ENCODE data around the gene MTERF2.
"Not testable (repeated sequence)": the region's sequence is repeated elsewhere in the genome, so short reads cannot be mapped to it uniquely, and the experiment has no call there.

MTERF2 gene, protein sequence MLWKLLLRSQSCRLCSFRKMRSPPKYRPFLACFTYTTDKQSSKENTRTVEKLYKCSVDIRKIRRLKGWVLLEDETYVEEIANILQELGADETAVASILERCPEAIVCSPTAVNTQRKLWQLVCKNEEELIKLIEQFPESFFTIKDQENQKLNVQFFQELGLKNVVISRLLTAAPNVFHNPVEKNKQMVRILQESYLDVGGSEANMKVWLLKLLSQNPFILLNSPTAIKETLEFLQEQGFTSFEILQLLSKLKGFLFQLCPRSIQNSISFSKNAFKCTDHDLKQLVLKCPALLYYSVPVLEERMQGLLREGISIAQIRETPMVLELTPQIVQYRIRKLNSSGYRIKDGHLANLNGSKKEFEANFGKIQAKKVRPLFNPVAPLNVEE

DNA sequence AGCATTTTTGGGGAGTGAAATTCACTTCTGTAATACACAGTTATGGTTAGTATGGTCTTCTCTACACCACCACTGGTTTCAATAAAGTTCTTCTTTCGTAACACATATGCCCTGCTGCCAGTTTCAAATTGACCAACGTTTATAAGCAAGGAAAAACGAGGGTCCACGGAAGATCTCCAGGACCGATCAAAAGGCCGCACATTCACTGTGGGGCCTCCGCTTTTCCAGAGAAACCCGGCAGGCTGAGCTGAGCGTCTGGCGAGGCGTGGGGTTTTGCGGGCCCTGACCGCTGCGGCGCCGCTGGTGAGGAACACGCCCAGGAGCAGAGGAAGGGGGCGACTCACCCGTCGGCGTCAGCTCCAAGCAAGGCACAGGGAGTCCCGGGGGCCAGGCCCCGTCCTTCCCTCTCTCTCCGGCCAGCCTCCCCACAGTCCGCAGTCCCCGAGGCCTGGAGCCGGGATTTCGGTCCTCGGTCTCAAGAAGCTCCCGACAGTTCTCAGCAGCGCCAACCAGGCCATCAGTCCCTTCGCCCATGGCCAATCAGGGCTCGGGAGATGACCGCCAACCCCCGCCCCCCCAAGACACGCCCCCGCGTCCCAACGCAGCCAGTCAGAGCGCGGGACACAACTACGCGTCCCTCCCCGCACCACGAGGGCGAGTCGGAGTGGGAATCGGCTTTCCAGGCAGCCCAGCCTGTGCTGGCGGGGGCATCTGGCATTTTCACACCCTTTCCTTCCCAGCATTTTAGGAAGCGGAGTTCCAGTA, at the start of gene MTERF2:
TSS of gene MTERF2 (minus strand) at position 522 of the 765 bp plus-strand sequence. CDS start 8,432 bp downstream, outside the sequence.
- peak; percentile 97 for DNase-seq (ENCODE audit: low read depth)

DNA sequence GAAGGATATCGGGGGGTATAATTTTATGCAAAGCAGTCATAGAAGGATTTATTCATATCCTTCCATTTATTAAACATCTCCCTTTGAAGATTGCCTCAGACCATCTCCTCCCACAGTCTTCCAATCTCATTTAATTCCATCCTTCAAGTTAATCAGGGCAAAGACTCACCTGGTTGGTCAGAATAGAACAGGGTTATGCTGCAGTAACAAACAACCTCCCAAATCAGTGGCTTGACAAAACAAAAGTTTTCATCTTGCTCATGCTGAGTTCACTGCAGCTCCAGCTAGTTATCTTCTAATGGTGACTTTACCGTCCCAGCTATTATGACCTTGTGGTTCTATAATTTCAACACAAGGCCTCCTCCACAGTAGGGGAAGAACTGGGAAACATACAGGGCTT, 48.8 kb upstream of the MTERF2 start:
- no peak for DNase-seq (ENCODE audit: low read depth)

DNA sequence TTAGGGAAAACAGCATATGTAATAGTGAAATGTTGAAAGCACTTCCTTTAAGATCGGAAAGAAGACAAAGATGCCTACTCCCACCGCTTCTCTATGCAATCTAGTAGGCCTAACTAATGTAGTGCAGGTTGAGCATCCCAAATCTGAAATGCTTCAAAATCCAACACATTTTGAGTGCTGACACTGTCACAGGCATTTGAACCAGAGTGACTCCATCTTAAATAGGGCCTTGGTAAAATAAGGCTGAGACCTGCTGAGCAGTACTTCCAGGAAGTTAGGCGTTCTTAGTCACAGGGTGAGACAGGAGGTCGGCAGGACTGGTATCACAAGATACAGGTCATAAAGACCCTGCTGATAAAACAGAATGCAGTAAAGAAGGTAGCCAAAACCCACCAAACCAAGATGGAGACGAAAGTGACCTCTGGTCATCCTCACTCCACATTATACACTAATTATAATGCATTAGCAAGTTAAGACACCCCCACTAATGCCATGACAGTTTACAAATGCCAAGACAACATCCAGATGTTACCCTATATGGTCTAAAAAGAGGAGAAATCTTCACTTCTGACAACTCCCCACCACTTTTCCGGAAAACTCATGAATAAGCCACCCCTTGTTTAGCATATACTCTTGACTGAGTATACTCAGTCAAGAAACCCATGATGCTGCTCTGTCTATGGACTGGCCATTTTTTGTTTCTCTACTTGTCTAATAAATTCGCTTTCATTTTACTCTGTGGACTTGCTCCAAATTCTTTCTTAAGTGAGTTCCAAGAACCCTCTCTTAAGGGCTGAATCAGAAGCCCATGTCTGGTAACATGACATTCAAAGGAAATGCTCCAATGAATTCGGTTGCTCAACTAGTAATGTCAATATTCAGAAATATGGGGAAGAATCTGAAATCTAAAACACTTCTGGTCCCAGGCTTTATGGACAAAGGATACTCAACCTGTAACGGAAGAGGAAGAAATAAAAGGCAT, 47.1 kb upstream of the MTERF2 start:
- peak; percentile 9 for DNase-seq (ENCODE audit: low read depth)

DNA sequence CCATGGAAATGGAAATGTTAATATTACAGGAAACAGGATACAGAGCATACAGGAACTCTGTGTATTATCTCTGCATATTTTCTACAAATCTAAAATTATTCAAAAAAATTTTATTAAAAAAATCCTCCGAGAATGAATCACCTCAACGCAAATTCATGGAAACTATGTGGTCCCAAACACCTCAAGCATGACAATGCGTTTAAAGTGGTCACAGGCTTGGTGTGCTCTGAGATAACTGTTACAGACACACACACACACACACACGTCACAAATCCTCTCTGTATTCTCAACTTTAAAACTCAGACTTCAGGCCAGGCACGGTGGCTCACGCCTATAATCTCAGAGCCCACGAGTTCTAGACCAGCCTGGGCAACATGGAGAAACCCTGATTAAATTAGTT, 45.3 kb upstream of the MTERF2 start:
- no peak for DNase-seq (ENCODE audit: low read depth)

DNA sequence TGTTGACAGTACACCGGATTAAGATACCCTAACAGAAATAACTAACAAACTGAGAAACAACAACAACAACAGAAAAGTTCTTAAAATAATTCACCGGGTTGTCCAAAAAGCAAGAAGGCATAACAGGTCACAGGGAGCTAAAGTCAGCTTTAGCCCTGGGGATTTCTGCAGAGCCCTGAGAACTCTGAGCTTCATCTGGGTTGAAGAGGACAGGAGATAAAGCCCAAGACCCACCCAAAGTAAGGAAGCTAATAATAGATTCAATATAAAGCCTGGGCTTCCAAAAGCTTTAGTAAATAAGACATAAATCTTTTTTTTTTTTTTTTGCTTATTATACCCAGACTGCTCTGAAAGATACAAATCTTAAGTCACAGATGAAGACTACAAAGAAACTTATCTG, 44.1 kb upstream of the MTERF2 start:
- DNase-seq (ENCODE audit: low read depth), result no peak

DNA sequence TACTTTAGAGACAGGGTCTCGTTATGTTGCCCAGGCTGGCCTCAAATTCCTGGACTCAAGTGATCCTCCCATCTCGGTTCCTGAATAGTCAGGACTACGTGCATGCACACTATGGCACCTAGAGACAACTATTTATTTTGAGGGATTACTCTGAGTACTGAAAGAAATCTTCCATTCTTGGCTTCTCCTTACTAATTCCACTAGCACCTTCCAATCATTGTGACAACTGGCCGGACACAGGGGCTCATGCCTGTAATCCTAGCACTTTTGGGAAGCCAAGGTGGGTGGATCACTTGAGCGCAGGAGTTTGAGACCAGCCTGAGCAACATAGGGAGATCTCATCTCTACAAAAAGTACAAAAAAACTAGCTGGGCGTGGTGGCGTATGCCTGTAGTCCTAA, 42.1 kb upstream of the MTERF2 start:
- no peak for DNase-seq (ENCODE audit: low read depth)

DNA sequence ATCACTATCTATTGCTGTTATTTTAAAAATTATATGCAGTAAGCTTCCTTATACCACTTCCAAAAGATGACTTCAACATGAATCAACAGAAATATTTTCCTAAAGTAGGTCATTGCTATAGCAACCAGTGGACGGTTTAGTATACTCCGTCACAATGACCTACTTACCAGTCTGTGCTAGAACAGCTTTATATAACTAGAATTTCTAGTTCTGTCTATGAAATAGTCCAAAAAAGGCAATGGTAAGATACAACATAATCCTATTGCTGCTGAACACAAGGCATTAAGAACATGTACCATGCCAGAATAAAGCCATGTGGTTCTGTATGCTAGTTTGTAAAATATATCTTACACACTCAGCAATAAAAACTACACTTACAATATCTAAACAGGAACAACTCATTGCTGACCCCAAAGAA, 40.7 kb upstream of the MTERF2 start:
- peak; percentile 92 for DNase-seq (ENCODE audit: low read depth)

DNA sequence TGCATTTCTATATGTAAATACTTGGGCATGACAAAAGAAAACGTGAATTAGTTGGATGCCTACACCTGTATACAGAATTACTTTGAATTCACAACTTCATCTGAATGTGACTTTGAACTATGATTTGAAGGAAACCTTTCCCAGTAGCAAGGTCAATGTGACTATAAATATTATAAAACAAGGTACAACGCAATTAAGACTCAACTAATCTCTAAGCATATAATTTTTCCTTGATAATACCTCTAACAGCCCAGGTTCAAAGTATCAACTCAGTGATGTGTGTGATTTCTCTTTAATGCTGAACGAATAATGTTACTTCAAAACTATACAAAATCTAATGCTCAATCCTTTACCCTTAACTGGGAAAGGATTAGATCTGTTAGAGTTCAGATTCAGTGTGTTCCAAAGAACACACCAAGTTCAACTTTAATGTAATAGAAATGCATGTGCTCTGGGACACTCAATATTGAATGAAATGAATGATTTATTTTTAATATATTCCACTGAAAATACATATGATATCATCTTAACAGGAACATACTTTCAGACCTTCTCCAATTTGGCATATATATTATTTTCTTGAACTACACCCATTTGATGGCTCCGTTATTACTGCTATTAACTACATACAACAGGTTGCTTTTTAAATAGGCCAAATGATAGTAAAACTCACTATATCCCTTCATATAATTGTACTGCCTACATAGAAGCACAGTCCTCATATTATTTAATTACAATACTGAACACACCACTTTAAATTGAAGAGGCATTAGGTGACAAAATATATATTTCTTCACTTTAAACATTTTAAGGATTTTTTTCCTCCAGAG, 40.1 kb upstream of the MTERF2 start:
- DNase-seq (ENCODE audit: low read depth), result no peak

DNA sequence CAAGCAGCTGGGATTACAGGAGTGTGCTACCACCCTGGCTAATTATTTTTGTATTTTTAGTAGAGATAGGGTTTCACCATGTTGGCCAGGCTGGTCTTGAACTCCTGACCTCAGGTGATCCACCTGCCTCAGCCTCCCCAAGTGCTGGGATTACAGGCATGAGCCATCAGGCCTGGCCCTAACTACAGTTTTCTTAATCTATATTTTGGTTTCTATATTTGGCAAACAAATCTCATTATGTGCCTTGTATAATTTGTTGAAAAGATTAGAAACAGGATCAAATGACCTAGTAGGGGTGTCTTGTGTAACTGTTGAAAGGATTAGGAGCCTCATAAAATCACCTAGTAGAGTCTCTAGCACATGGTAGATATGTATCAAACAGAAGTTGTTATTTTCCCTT, 39.4 kb upstream of the MTERF2 start:
- DNase-seq (ENCODE audit: low read depth), result not testable (repeated sequence)

DNA sequence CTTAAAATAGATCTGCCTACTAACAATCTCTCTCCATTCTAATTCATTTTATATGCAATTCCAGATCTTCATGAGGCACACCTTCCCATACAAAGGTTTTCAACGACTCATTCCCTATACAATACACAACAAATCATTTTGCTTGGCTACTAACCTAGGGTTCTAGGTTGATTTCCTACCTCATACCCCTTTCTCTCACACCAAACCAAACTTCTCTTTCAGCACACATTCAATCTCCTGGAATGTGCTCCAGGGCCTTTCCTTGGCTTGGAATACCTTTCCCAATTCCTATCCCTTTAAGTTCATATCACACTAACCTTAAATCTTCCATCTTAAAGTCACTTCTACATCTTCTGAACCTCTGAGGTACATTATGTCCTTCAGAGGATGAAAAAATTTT, 38.7 kb upstream of the MTERF2 start:
- DNase-seq (ENCODE audit: low read depth), result no peak

DNA sequence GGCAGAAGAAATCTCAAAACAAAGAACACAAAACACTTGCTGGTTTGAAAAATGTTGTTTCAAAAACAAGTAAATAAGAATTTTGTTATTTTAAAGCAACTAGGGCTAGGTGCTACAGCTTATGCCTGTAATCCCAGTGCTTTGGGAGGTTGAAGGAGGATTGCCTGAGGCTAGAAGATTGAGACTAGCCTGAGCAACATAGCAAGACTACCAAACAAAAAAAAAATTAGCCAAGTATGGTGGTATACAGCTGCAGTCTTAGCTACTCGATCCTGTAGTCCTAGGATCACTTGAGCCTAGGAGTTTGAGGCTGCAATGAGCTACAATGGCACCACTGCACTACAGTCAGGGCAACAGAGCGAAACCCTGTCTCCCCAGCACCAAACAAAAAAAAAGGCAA, 32.6 kb upstream of the MTERF2 start:
- no peak for DNase-seq (ENCODE audit: low read depth)

DNA sequence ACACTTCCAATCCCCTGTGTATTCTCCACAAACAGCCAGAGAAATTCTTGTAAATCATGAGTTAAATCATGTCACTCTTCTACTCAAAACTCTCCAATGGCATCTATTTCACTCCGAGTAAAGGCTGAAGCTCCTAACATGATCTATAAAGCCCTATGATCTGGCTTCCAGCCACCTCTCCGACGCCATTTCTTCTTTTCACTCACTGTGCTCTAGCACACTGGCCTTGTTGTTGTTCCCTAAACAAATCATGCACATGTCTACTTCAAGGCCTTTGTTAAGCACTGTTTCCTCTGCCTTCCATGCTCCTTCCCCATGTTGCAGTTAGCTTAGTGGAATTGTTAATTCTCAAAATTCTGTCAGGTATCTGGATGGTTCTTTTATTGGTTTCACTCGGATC, 30.1 kb upstream of the MTERF2 start:
- no peak for DNase-seq (ENCODE audit: low read depth)

DNA sequence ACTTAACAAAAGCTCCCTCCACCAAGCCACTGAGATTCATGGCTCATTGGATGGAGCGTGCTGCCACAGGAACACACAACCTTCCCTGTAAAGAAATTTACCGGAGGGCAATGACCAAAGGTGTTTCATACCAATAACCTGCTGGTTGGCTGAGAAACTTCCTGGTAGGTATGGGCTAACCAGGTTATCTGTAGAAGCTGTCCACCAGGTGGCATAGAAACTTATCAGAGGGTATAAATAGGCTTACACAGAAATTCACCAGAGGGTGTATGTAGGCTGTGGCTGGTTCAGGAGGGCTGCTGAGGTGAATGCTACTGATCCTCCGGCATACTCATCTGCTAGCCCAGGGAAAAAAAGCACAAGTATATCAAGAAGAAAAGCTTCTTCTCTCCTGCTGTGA, 27.1 kb upstream of the MTERF2 start:
- no peak for DNase-seq (ENCODE audit: low read depth)

DNA sequence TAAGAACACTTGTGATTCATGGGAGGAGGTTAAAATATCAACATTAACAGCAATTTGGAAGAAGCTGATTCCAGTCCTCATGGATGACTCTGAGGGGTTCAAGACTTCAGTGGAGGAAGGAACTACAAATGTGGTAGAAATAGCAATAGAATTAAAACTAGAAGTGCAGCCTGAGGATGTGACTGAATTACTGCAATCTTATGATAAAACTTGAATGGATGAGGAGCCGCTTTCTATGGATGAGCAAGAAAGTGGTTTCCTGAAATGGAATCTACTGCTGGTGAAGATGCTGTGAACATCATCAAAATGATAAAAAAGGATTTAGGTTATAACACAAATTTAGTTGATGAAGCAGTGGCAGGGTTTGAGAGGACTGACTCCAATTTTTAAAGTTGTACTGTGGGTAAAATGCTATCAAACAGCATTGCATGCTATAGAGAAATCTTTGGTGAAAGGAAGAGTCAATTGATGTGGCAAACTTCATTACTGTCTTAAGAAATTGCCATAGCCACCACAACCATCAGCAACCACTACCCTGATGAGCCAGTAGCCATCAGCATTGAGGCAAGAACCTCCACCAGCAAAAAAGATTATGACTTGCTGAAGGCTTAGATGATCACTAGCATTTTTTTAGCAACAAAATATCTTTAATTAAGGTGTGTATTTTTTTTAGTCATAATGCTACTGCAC, 25.9 kb upstream of the MTERF2 start:
- DNase-seq (ENCODE audit: low read depth), result no peak

DNA sequence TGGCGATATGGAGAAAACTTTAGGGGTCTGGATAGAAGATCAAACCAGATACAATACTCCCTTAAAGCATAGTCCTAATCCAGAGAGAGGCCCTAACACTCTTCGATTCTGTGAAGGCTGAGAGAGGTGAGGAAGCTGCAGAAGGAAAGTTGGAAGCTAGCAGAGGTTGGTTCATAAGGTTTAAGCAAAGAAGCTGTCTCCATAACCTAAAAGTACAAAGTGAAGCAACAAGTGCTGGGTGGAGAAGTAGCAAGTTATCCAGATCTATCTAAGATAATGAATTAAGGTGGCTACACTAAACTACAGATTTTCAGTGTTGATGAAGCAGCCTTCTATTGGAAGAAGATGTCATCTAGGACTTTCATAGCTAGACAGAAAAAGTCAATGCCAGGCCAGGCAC, 24.6 kb upstream of the MTERF2 start:
- no peak for DNase-seq (ENCODE audit: low read depth)

DNA sequence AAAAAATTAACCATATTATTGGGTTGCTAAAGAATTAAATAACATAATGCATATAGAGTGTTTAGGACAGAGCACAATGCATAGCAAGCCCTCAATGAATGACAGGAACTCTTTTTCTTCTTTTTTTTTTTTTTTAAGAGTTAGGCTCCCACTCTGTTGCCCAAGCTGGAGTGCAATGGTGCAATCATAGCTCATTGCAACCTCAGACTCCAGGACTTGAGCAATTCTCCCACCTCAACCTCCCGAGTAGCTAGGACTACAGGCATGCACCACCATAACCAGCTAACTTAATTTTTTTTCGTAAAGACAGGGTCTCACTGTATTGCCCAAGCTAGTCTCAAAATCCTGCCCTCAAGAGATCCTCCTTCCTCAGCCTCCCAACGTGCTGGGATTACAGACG, 20.5 kb upstream of the MTERF2 start:
- no peak for DNase-seq (ENCODE audit: low read depth)

DNA sequence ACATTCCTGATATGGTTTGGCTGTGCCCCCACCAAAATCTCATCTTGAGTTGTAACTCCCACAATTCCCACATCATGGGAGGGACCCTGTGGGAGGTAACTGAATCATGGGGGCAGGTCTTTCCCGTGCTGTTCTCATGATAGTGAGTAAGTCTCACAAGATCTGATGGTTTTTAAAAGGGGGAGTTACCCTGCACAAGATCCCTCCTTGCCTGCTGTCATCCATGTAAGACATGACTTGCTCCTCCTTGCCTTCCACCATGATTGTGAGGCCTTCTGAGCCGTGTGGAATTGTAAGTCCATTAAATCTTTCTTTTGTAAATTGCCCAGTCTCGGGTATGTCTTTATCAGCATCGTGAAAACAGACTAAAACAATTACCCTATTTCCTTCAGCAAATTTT, 15.7 kb upstream of the MTERF2 start:
- not testable (repeated sequence) for DNase-seq (ENCODE audit: low read depth)

DNA sequence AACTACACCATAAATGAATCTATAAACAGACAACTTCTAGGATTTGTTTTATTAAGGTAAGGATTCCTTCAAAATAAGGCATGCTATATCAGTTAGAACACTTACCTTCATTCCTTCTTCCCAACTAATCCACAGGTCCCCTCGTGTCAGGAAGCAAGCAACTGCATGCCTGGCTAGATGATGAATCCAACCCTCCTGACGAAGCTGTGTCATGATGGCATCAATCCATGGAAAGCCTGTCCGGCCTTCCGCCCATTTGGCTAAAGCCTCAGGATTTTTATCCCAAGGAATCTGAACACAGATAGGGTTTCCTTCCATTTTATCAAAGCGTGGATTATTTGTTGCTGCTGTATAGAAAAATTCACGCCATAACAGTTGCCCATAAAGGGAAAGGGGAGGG, 12.5 kb upstream of the MTERF2 start:
- DNase-seq (ENCODE audit: low read depth), result no peak

DNA sequence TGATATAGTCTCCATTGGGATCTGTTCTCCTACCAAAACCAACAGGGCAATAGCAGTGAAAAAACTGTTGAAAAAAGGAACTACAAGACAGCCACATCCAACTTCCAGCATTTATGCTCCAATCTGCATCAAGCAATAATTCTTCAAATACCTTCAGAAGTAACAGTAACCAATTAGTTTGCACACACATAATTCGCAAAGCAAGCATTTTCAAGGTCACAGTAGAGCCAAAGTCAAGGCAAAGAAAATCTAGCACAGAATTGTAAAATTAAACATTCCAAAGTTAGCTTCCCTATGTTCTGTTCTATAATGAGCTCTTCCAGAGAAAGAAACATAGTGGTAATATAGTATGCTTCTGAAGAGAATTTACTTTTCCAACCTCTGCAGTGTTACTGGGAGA, 11.0 kb upstream of the MTERF2 start:
- DNase-seq (ENCODE audit: low read depth), result no peak

DNA sequence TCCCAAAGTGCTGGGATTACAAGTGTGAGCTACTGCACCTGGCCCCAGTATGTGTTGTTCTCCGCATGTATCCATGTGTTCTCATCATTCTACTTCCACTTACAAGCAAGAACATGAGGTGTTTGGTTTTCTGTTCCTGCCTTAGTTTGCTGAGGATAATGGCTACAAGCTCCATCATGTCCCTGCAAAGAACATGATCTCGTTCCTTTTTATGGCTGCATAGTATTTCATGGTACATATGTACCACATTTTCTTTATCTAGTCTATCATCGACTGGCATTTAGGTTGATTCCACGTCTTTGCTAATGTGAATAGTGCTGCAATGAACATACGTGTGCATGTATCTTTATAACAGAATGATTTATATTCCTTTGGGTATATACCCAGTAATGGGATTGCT, 9.2 kb upstream of the MTERF2 start:
- not testable (repeated sequence) for DNase-seq (ENCODE audit: low read depth)

Data from ELR (cell line).